Trophoblast cell (in vitro differentiated cells and primary cell): Measurements from ENCODE around the gene PBOV1.
A peak's percentile ranks its signal among the peaks of the same experiment; 100 is the strongest.

ENCODE experiments used
- DNase-seq, 2 donors: peaks; one replicate each; pipeline ENCODE4 v3.0.0-alpha.2; 2016
- H2AFZ ChIP-seq: 2 replicates; pipeline ENCODE4 v1.6.1; 2013; ENCODE audit warnings: low read length, moderate library complexity, mild to moderate bottlenecking; ENCODE audit not compliant: insufficient read depth, poor library complexity
- H2AK5ac ChIP-seq: 2 replicates; pipeline ENCODE4 v1.6.1; 2013; ENCODE audit warnings: mild to moderate bottlenecking, low read length
- H2BK120ac ChIP-seq: 2 replicates; pipeline ENCODE4 v1.6.1; 2013; ENCODE audit warnings: low read length, mild to moderate bottlenecking, moderate library complexity; ENCODE audit not compliant: insufficient read depth, poor library complexity
- H2BK12ac ChIP-seq: 2 replicates; pipeline ENCODE4 v1.6.1; 2013; ENCODE audit warnings: mild to moderate bottlenecking, low read length, moderate library complexity
- H2BK5ac ChIP-seq: 2 replicates; pipeline ENCODE4 v1.6.1; 2013; ENCODE audit warnings: low read length, low read depth, moderate library complexity, mild to moderate bottlenecking; ENCODE audit not compliant: poor library complexity
- H3K14ac ChIP-seq: 2 replicates; pipeline ENCODE4 v1.6.1; 2013; ENCODE audit warnings: mild to moderate bottlenecking, low read length
- H3K18ac ChIP-seq: 2 replicates; pipeline ENCODE4 v1.6.1; 2013; ENCODE audit warnings: mild to moderate bottlenecking, low read length
- H3K23ac ChIP-seq: 2 replicates; pipeline ENCODE4 v1.6.1; 2013; ENCODE audit warnings: low read length
- H3K27ac ChIP-seq: 2 replicates; pipeline ENCODE4 v1.5.1; 2013; ENCODE audit warnings: low read depth, mild to moderate bottlenecking, inconsistent platforms, low read length, moderate library complexity
- H3K27me3 ChIP-seq: 2 replicates; pipeline ENCODE4 v1.6.1; 2013; ENCODE audit warnings: inconsistent platforms, mild to moderate bottlenecking, low read length, moderate library complexity; ENCODE audit not compliant: insufficient read depth
- H3K36me3 ChIP-seq, 2 experiments: 1 replicate in 1 of 2; 2 replicates in 1 of 2; pipeline ENCODE4 v1.6.1; 2013; ENCODE audit warnings: low read length in 2 of 2, mild to moderate bottlenecking in 2 of 2, moderate library complexity in 1 of 2; ENCODE audit not compliant: insufficient read depth in 2 of 2, control insufficient read depth in 1 of 2
- H3K4ac ChIP-seq: 2 replicates; pipeline ENCODE4 v1.6.1; 2013; ENCODE audit warnings: low read depth, mild to moderate bottlenecking, low read length, moderate library complexity
- H3K4me1 ChIP-seq, 2 experiments: 1 replicate in 1 of 2; 2 replicates in 1 of 2; pipeline ENCODE4 v1.6.1; 2013; ENCODE audit warnings: low read length in 2 of 2, mild to moderate bottlenecking in 2 of 2, moderate library complexity in 1 of 2; ENCODE audit not compliant: insufficient read depth in 2 of 2, control insufficient read depth in 1 of 2
- H3K4me2 ChIP-seq: 2 replicates; pipeline ENCODE4 v1.6.1; 2013; ENCODE audit warnings: inconsistent platforms, mild to moderate bottlenecking, low read length, moderate library complexity
- H3K4me3 ChIP-seq: 2 replicates; pipeline ENCODE4 v1.5.1; 2013; ENCODE audit warnings: mild to moderate bottlenecking, low read depth, low read length, inconsistent platforms
- H3K79me1 ChIP-seq: one replicate; pipeline ENCODE4 v1.6.1; 2013; ENCODE audit warnings: low read length
- H3K79me2 ChIP-seq: 2 replicates; pipeline ENCODE4 v1.6.1; 2013; ENCODE audit warnings: low read length, mild to moderate bottlenecking; ENCODE audit not compliant: control insufficient read depth, insufficient read depth, poor library complexity
- H3K9ac ChIP-seq: 2 replicates; pipeline ENCODE4 v1.6.1; 2013; ENCODE audit warnings: mild to moderate bottlenecking, low read length
- H3K9me3 ChIP-seq: 2 replicates; pipeline ENCODE4 v1.6.1; 2013; ENCODE audit warnings: low read depth, mild to moderate bottlenecking, control low read depth, inconsistent platforms, low read length; ENCODE audit not compliant: insufficient read depth
- H4K12ac ChIP-seq: 2 replicates; pipeline ENCODE4 v1.6.1; 2013; ENCODE audit warnings: low read depth, mild to moderate bottlenecking, low read length, moderate library complexity
- H4K8ac ChIP-seq: 2 replicates; pipeline ENCODE4 v1.6.1; 2013; ENCODE audit warnings: low read depth, mild to moderate bottlenecking, low read length, moderate library complexity
- H4K91ac ChIP-seq: one replicate; pipeline ENCODE4 v1.6.1; 2013; ENCODE audit warnings: low read depth, mild to moderate bottlenecking, low read length, moderate library complexity
- WGBS: extraction: QIAGEN DNeasy Blood & Tissue Kit; methylation state at CpG from one replicate; pipeline ENCODE4 v1.1.7; 2013; ENCODE audit warnings: missing lambda C conversion rate; ENCODE audit not compliant: insufficient read length, insufficient coverage; ENCODE audit errors: extremely low coverage; 5-methylcytosine and 5-hydroxymethylcytosine counted together

PBOV1 gene

DNA sequence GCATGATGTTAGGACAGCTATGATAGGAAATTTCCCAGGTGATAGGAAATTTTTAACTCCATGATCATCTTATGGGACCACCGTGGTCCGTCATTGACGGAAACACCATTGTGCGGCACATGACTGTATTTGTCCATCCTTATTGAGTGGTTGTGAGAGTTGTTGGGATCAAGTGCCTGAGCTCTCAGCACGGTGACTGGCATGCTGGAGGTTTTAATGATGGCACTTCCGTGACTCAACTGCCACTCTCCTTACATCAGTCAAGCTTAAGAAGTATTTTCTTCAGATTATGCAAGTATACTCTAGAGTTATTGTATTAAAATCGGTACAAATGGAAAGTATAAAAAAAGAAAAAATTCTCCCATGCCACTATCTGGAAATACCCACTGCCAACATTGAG is 20.7 kb downstream of the PBOV1 start:
- no peak overlapping the region for H3K9ac ChIP-seq
- H3K79me1 ChIP-seq = no peaks in the 10 kb centered on the region
- no peak overlapping the region for H3K4ac ChIP-seq
- H3K9me3 ChIP-seq = no peaks in the 10 kb centered on the region
- H2BK120ac ChIP-seq = no peak overlapping the region
- no CpG with 5 or more reads among the region's 7 CpGs for WGBS
- H4K8ac ChIP-seq = no peak overlapping the region
- H3K36me3 ChIP-seq = no peaks in the 10 kb centered on the region
- H3K27me3 ChIP-seq = no peaks in the 10 kb centered on the region
- no peak overlapping the region for H2AK5ac ChIP-seq
- H3K4me2 ChIP-seq = no peak overlapping the region
- no peak for DNase-seq
- H2AFZ ChIP-seq = no peak overlapping the region
- H3K27ac ChIP-seq = no peak overlapping the region
- H3K79me2 ChIP-seq = no peaks in the 10 kb centered on the region
- no peaks in the 10 kb centered on the region for H3K4me1 ChIP-seq
- H2BK5ac ChIP-seq = no peak overlapping the region
- no peak overlapping the region for H3K23ac ChIP-seq
- no peak overlapping the region for H3K4me3 ChIP-seq
- H4K12ac ChIP-seq = no peak overlapping the region
- no peak overlapping the region for H3K14ac ChIP-seq
- H4K91ac ChIP-seq = no peak overlapping the region
- H2BK12ac ChIP-seq = no peak overlapping the region
- no peak overlapping the region for H3K18ac ChIP-seq

DNA sequence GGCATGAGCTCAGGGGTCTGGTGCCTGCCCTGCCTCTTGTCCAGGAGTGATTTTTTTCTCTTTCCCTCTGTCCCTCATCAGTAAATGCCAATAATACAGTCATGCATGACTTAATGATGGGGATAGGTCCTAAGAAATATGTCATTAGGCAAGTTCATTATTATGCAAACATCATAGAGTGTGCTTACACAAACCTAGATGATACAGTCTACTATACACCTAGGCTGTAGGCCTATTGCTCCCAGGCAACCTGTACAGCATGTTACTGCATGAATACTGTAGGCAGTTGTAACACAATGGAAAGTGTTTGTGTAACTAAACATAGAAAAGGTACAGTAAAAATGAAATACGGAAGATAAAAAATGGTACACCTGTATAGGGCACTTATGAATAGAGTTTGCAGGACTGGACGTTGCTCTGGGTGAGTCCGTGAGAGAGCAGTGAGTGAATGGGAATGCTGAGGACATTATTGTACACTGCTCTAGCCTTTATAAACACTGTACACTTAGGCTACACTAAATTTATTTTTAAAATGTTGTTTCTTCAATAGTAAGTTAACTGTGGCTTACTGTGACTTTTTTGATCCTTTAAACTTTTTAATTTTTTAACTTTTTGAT is 22.1 kb downstream of the PBOV1 start:
- Histone ChIP-seq H3K4me3 (no peak overlapping the region), H3K4me1 (no peaks in the 10 kb centered on the region), H3K36me3 (no peaks in the 10 kb centered on the region), H3K23ac (no peak overlapping the region), H3K79me2 (no peaks in the 10 kb centered on the region), H3K9me3 (no peaks in the 10 kb centered on the region), H2AK5ac (no peak overlapping the region), H2BK120ac (no peak overlapping the region), H3K27ac (no peak overlapping the region), H3K18ac (no peak overlapping the region), H3K14ac (no peak overlapping the region), H3K79me1 (no peaks in the 10 kb centered on the region), H3K9ac (no peak overlapping the region), H4K91ac (no peak overlapping the region), H3K4ac (no peak overlapping the region), H4K8ac (no peak overlapping the region), H2AFZ (no peak overlapping the region), H3K4me2 (no peak overlapping the region), H3K27me3 (no peaks in the 10 kb centered on the region), H2BK5ac (no peak overlapping the region), H4K12ac (no peak overlapping the region), H2BK12ac (no peak overlapping the region)
- DNase-seq = no peak
- WGBS = no CpG with 5 or more reads among the region's 3 CpGs

DNA sequence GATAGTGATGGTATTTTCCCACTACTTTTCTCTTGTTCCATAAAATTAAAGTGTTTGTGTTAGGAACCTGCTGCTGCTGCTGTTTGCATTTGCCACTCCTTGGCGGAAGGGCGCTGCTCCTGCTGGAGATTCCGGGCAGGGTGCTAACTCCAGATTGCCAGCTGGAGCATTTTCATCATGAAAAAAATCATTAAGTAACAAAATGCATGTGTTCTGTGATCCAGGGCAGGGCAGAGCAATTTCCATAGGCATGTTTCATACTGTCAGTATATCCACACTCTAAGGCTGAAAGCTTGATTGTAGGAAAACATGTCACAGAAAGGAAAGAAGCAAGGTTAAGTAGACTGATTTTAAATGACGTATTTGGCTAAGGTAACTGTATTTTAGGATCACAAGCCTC is 24.0 kb downstream of the PBOV1 start:
- Histone ChIP-seq H2BK120ac (no peak overlapping the region), H4K8ac (no peak overlapping the region), H3K36me3 (no peaks in the 10 kb centered on the region), H3K4me2 (no peak overlapping the region), H3K4me1 (no peaks in the 10 kb centered on the region), H2BK12ac (no peak overlapping the region), H3K9me3 (no peaks in the 10 kb centered on the region), H3K14ac (no peak overlapping the region), H3K79me2 (no peaks in the 10 kb centered on the region), H3K4ac (no peak overlapping the region), H3K27me3 (no peaks in the 10 kb centered on the region), H4K12ac (no peak overlapping the region), H3K18ac (no peak overlapping the region), H2BK5ac (no peak overlapping the region), H3K4me3 (no peak overlapping the region), H2AFZ (no peak overlapping the region), H3K79me1 (no peaks in the 10 kb centered on the region), H3K27ac (no peak overlapping the region), H2AK5ac (no peak overlapping the region), H3K23ac (no peak overlapping the region), H3K9ac (no peak overlapping the region), H4K91ac (no peak overlapping the region)
- WGBS = no CpG with 5 or more reads among the region's 4 CpGs
- no peak for DNase-seq

DNA sequence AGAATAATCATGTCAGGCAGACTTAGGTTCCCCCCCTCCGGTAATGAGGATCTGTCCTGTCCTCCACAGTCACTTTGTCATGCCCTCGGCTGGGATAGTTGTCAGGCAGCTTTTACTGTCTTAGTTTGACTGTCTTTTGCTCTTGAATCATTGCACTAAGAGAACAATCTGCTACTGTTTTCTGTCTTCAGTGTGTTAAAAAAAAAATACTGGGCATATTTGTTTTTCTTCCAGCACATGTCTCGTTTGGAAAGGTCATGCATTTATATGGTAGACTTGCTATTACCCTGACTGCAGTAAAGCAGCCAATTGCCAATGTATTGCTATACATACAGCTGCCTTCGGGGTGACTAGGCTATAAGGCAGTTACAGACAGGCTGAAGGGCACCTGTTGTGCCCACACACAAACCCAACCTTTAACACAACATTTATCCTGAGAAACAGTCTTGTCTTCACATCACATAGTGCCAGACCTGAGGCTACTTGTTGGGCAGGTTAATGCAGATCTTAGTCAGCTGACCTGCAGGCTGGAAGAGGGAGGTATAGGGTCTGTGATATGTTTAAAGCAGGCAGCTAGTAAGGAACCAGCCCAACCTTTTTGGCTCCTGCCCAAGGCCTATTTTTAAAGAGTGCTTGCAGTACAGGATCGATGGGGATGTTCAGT is 29.9 kb downstream of the PBOV1 start:
- no peaks in the 10 kb centered on the region for H3K79me2 ChIP-seq
- no peak overlapping the region for H3K4ac ChIP-seq
- DNase-seq = no peak
- peaks cover 2 to 4% of the 10 kb centered on the region in 2 experiments for H3K4me1 ChIP-seq
- H3K4me3 ChIP-seq = no peak overlapping the region
- H4K12ac ChIP-seq = no peak overlapping the region
- H3K18ac ChIP-seq = no peak overlapping the region
- no peak overlapping the region for H3K14ac ChIP-seq
- H2AFZ ChIP-seq = no peak overlapping the region
- H3K79me1 ChIP-seq = no peaks in the 10 kb centered on the region
- H3K23ac ChIP-seq = peak overlapping the region; percentile 71
- H3K4me2 ChIP-seq = no peak overlapping the region
- H3K9ac ChIP-seq = no peak overlapping the region
- no CpG with 5 or more reads among the region's 5 CpGs for WGBS
- no peak overlapping the region for H4K91ac ChIP-seq
- no peak overlapping the region for H2AK5ac ChIP-seq
- H4K8ac ChIP-seq = no peak overlapping the region
- no peak overlapping the region for H2BK5ac ChIP-seq
- H2BK120ac ChIP-seq = no peak overlapping the region
- H3K9me3 ChIP-seq = no peaks in the 10 kb centered on the region
- H2BK12ac ChIP-seq = no peak overlapping the region
- no peak overlapping the region for H3K27ac ChIP-seq
- H3K27me3 ChIP-seq = no peaks in the 10 kb centered on the region
- no peaks in the 10 kb centered on the region for H3K36me3 ChIP-seq
